GM03348 (cell line): ENCODE data around the gene CCDC77.
"Not testable (repeated sequence)": the region's sequence is repeated elsewhere in the genome, so short reads cannot be mapped to it uniquely, and the experiment has no call there.

Experiments
- DNase-seq: peaks from one replicate; pipeline ENCODE4 v3.0.0; 2012; ENCODE audit warnings: low spot score

Gene CCDC77

DNA sequence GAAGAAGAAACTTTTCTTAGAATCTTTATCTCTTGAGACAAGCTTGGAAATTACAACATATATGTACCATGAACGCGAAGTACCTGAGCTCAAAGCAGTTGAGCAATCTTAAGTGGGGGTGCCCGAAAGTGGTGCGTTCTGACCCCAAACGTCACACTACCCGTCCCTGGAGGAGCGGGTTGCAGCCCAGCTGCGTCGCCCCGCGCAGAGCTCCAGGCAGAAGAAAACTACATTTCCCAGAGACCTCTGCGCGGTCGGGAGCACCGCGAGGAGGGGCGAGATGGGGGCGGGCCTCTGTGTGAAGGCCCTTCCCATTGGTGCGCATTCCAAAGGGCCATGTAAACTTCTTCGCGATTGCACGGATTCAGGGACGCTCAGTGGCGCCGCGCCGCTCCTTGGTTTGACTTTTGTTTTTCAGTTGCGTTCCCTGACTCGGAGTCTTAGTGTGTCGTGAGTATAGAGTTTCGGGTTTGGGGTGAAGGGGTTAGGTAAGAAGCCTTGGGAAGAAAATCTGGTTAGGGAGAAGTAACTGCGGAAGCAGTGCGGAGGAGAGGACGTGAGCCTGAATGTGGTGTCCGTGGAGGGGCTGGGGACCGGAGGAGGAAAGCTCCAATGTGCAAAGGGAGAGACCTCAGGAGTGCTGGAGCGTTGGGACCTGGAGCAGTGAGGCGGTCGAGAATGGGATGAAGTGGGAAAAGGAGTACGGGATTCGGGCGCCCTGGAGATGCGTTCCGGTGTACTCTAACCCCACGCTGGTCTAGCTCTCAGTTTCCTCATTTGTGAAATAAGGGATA, at the start of gene CCDC77:
Gene CCDC77 (plus strand): TSS at position 410 of the 794 bp plus-strand sequence. CDS start 7,740 bp downstream, outside the sequence.
- peak; percentile 99 for DNase-seq

DNA sequence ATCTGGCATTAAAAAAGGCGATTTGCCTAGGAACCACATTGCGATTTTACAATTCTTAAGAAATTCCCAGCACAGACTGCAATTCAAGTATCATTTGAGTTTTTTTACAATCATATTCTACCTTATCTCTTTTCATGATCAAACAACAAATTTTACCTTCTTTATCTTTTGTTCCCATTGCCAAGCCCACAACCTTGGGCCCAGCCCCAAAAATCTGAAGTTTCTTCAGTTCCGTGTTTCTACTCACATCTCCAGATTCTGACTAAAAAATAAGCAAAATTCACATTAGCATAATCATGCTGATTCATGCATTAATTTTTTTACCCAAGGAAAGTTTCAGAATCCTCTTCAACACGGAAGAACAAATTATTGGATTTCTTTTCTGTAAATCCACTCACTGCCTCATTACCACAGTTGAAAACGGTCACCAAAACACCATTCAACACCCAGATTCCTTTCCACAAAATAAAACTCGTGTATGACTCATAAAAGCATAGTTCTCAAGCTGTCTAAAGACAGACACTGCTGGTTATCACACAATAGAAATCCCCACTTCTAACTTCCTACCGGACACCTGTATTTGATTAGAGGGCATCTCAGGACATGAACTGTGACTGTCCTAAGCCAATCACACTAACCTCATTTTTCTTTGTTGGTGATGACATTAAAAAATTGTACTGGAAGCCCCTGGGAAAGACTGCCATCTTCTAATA, 45.0 kb upstream of the CCDC77 start:
- peak; percentile 25 for DNase-seq

DNA sequence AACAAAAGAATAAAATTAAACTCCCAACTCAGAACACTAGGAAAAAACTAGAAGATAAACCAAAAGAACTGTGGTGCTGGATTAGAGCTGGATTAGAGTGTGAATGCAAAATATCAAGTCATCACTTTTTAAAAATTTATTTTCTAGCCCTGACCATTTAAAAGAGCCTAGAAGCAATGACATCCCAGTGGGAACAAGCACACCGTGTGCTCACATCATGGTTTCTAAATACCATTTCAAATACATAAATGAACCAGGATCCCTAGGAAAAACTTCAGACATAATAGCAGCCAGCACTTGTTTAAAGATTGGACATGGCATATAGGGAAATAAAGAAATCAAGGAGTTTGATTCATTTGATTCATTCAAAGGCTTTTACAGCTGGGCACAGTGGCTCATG, 42.4 kb upstream of the CCDC77 start:
- no peak for DNase-seq

DNA sequence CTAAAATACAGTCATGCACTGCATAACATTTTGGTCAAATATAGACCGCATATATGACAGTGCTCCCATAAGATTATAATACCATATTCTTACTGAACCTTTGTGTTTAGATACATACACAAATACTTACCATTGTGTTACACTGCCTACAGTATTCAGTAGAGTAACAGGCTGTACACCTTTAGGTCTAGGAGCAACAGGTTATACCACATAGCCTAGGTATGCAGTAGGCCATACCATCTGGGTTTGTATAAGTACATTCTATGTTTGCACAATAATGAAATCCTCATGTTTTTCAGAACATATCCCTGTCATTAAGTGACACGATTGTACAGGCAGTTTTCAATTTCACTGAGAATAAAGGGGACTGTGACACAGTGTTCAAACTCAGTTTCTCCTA, 34.6 kb upstream of the CCDC77 start:
- DNase-seq = no peak

DNA sequence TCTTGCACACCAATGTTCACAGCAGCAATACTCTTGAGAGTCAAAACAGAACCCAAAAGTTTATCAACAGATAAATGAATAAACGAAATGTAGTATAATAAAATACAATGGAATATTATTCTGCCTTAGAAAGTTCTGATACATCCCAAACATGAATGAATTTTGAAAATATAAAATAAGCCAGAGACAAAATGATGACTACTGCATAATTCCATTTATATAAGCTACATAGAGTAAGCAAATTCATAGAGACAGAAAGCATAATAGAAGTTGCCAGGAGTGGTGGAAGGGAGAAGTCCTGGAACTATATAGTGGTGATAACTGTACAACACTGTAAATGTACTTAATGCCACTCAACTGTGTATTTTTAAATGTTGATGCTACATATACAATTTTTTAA, 33.5 kb upstream of the CCDC77 start:
- DNase-seq = no peak

DNA sequence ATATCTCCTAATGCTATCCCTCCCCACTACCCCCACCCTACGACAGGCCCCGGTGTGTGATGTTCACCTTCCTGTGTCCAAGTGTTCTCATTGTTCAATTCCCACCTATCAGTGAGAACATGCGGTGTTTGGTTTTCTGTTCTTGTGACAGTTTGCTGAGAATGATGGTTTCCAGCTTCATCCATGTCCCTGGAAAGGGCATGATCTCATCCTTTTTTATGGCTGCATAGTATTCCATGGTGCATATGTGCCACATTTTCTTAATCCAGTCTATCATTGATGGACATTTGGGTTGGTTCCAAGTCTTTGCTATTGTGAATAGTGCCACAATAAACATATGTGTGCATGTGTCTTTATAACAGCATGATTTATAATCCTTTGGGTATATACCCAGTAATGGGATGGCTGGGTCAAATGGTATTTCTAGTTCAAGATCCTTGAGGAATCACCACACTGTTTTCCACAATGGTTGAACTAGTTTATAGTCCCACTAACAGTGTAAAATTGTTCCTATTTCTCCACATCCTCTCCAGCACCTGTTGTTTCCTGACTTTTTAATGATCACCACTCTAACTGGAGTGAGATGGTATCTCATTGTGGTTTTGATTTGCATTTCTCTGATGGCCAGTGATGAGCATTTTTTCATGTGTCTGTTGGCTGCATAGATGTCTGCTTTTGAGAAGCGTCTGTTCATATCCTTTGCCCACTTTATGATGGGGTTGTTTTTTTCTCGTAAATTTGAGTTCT, 30.5 kb upstream of the CCDC77 start:
- not testable (repeated sequence) for DNase-seq

DNA sequence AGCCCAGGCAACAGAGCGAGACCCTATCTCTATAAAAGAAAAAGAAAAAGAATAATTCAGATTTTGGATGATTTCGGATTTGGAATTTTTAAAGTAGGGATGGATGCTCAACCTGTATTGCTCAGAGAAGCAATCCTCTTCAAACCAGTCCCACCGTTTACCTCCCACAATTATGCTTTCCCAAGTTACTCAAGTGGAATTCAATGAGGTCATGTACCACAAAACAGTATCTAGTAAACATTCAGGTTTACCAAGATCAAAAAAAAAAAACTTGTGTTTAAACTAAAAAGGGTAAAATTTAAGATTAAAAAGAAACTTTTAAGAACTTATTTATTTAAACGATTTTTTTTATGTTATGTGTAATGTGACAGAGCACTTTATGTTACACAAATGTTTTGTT, 14.8 kb upstream of the CCDC77 start:
- peak; percentile 9 for DNase-seq

DNA sequence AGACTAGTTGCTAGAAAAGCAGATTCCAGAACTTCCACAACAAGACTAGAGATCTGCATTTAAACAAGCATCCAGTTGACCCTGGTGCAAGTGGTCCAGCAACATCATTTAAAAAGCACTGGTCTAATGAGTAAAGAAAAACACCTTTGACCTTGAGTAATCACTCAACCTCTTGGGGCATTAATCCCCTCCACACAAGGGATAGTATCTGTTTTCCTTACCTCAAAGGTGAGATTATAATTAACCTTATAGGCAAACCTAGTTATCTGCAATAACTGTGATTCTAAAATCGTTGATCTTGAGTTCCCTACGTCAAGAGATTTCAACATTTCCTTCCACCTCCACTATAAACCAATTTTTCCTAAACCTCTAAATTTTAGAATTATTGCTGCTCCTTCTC, 13.4 kb upstream of the CCDC77 start:
- no peak for DNase-seq

DNA sequence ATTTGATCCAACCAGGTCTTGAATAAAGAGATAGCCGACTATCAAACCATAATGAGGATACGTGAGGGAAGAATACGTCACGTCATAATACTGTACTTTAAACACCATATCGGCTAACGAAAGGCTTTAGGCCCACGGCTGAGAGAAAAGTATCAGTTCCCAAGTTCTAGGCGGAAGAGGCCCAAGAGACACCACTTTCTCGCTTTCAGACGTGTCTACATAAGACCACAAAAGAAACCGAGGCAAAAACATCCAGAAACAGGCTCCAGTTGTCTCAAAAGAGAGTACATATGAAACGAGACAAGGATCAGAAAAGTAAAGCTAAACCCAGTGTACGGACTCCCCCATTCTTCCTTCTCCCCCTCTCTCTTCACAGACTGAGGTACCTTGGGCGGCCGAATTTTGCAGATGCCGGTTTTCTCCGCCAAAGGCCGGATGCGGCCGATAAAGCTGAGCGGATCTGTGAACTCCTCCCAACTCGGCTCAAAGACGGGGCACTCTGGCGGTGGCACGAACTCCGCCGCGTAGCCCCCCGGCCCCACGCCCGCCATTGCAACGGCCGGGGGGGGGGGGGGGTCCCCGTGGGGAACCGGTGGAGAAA, 12.8 kb upstream of the CCDC77 start:
- peak; percentile 8 for DNase-seq

DNA sequence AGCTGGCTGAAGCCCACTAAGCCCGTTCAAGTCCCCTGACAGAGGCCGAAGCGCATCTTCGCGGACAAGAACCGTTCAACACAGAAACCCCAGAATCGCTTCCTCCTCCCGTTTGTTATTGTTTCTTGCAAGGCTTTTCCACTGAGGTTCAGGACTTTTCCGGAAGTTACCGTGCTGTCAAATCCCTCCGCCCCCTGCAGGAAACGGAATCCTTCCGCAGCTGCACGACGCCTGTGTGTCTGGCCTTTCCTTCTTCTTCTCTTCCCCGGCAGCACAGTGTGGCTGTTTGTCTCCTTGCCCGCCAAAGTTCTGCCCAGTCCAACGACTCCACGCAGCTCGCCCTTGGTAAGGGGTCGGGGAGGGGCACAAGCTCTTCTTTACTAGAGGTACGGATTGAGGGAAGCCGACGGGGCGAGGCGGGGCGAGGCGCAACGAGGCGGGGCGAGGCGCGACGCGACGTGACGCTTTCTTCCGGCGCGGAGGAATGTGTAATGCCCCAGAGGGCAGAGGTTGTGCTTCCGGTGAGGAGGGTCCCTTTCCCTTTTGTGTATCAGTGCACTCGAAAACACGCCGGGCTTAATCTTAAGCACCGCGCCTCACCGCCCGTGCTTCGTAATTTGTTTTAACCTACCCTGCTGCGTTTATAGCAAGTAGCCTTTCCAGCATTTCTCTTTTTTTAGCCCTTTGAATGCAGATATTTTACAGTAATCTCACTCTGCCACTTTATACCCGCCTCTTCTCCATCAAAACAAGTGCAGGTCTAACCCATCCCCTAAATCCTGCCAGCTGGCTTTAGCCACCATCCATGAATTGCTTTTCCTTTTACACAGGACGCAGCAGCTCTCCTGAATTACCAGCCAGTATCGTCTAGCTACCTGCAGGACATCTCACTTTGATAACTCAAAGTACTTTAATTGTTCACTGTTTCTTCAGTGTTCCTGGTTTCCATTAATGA, 12.0 kb upstream of the CCDC77 start, which contains the start of gene KDM5A:
Gene KDM5A (minus strand): TSS at position 179 of the 955 bp plus-strand sequence. CDS start 229 bp downstream, outside the sequence.
- peak; percentile 95 for DNase-seq

DNA sequence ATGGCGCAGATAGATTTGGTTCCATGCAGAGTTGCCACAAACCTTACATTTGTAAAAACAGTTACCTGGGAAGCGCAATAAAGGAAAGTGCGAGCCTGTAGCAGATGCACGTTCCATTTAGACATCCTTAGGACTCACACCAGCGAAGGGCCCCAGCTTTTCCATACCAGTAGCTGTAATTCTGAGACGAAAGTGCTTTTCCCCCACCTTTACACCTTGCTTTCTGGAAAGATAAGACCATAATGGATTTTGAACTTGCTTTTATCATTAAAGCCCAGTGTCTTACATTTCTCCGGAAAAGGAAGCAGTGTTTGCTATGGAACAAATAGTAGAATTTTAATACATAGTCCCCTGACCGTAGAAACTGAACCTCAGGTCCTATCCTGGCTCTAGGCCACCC, 616 bp upstream of the CCDC77 start:
- DNase-seq = no peak

DNA sequence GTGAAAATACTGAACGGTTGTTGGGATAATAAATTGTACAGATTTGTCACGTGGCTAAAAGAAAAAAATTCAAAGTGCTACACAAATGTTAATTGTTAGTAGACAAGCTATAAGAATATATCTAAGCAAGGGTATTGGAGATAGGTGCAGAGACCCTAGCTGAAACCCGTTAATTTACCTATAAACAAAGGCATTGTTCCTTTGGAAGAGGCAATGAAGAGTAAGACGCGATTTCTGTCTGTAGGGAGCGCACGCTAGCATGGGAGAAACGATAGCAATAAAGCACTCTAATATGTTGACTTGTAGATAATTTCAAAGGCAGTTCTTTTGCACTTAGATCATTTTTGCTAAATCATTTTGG, 565 bp downstream of the CCDC77 start:
- DNase-seq = no peak

DNA sequence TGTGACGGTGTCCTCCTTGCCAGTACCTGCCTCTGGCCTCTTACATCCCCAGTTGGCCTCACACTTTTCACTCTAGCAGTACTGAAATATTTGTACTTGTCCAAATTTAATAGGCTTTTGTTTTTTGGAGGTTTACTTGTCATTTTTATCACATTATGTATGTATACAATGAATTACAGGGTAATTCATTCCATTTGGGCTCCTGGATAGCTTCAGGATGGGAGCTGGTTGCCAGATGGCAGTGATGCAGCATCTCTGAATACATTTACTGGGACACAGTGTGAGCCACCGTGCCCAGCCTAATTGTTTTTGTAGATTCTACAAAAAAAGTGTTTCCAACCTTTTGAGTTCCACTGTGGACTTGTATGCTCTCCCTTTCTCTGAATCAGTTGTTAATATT, 13.4 kb downstream of the CCDC77 start:
- no peak for DNase-seq

DNA sequence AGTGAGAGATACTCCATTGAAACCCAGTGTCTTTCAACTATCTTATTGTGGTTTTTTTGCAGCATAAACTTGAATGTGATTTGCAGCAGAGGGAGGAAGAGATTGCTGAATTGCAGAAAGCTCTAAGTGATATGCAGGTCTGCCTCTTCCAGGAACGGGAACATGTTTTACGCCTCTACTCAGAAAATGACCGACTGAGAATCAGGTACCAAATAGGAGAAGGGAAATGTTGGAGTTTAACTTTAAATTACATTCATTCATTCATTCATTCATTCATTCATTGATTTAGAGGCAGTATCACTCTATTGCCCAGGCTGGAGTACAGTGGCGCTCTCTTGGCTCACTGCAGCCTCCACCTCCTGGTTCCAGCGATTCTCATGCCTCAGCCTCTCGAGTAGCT, 17.0 kb downstream of the CCDC77 start:
- no peak for DNase-seq

DNA sequence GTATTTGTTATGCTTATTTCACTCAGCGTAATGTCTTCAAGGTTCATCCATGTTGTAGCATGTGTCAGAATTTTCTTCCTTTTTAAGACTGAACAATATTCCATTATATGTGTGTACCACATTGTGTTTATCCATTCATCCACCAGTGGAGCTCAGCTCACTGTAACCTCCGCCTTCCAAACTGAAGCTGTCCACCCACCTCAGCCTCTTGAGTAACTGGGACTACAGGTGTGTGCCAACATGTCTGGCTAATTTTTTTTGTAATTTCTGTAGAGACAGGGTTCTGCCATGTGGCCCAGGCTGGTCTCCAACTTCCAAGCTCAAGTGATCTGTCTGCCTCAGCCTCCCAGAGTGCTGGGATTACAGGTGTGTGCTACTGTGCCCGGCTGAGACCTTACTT, 21.1 kb downstream of the CCDC77 start:
- DNase-seq = no peak

DNA sequence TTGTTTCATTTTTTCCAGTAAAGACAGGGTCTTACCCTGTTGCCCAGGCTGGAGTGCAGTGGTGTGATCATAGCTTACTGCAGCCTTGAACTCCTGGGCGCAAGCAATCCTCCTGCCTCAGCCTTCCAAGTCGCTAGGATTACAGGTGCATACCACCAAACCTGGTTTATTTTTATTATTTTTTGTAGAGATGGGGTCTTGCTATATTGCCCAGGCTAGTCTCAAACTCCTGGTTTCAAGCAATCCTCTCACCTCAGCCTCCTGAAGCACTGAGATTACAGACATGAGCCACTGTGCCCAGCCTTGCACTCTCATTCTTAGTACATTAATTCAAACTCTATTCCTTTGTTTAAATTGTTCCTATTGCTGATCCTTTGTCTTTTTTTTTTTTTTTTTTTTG, 34.3 kb downstream of the CCDC77 start:
- not testable (repeated sequence) for DNase-seq

DNA sequence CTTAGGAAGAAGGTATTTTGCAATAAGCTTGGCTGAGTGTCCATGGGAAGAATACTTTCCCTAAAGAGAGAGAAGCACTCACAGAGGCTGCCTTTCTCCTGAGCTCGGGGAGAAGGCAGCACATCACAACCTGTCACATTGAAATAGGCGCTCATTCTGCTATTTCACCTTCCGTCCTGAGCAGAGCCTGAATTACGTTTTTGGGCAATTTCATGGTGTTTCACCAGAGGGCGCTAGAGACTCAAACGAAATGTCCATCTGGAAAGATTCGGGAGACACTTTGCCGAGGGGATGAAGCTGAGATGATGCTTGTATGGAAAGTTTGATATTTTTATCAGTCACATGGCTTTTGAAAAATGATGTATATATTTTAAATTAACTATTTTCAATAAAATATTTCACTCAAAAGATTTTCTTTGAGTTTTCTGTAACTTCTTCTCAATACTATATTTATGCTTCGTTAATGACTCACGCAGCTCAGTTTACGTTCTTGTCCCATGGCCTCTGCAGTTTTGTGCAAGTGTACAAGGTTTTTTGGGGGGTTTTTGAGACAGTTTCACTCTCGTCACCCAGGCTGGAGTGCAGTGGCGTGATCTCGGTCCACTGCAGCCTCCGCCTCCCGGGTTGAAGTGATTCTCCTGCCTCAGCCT, 40.9 kb downstream of the CCDC77 start:
- peak; percentile 78 for DNase-seq

DNA sequence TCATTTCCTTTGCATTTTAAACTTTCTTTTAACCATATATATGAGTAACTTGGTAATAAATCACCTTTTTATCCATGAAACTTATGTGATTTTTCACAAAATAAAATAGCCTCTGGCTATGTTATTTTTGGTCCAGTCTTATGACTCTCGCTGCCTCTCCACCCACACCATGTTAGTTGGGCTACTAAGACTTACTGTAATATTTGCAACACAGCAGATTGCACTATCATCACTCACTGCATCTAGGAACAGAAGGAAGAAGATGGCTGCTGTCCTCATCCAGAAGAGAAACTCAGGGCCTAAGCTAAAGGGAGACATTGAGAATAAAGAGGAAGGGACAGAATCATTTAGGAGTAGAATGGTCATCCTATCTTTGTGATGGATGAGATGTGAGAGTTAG, 45.7 kb downstream of the CCDC77 start:
- DNase-seq = no peak

DNA sequence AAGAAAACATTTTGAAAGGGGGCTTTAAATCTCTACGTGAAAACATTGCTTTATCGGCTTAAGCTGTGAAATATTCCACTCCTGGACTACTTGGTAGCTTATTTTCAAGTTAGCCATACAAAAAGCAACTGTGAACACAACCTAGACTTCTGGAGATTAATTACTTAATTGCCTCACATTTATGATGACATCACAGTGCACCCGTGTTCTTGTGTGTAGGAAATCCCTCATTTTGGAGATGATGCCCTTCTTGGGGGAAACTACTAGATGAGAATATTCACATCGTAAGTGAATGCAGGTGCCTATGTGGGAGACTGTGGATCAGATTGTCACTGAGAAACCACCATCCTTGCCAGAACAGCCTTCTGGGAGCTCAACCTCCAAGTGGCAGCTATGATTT, 47.8 kb downstream of the CCDC77 start:
- DNase-seq = no peak

DNA sequence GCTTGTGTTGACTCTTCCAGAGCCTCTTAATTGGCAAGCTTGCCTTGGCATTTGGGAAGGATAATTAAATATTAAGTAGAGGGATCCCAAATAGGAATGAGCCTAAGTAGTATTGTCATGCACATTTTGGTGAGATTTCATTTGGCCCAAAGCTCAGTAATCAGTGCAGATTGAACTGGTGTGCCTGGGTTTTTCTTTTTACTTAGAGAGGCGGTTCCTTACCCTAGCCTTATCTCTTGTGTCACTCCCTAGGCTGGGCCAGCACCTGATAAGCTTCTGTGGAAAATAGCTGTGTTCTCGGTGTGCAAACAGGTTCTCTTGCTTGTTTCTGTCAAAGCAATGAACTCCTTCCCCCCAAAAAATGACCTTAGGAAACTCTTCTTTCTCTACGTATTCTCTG, 49.0 kb downstream of the CCDC77 start:
- no peak for DNase-seq
